Right ventricle myocardium superior (tissue), 1 donor: ENCODE data around the gene GIMAP2. TPM values are rescaled to one million over a fixed set of nuclear protein-coding genes. Genes with fewer than 3 reads are reported as not detected.

Experiments used
- total RNA-seq: library from RNA; stranded (reverse); fragmentation: NEBNext Ultra II Directional; extraction: Animal tissue kit (Norgen Biotek cat#: 25700); gene quantifications from one replicate; pipeline ENCODE4 v1.2.1, GENCODE V29; 2021
- donor health status: DM: no; HTN: yes; CAD: no; lungs with severe emphysema.

Gene GIMAP2
- total RNA-seq, 1 donor from 2014 or later, result 4.7 TPM

Other genes with a start within 250 kb of the GIMAP2 start
- gene GIMAP8, start 235.1 kb upstream of the GIMAP2 start, total RNA-seq, result 14.4 TPM
- 22.2 TPM for gene GIMAP7, start 170.8 kb upstream of the GIMAP2 start, total RNA-seq
- 34.7 TPM for gene GIMAP4, start 118.3 kb upstream of the GIMAP2 start, total RNA-seq
- 29.9 TPM for gene GIMAP6, start 53.3 kb upstream of the GIMAP2 start, total RNA-seq
- gene GIMAP1, start 30.9 kb downstream of the GIMAP2 start, total RNA-seq, result 5.6 TPM
- 8.5 TPM for gene GIMAP5, start 51.7 kb downstream of the GIMAP2 start, total RNA-seq
- 33.4 TPM for gene TMEM176B, start 114.7 kb downstream of the GIMAP2 start, total RNA-seq
- 27.1 TPM for gene TMEM176A, start 115.1 kb downstream of the GIMAP2 start, total RNA-seq
- not detected for gene AOC1, start 166.8 kb downstream of the GIMAP2 start, total RNA-seq